Caki2 (cell line): Measurements from ENCODE around the gene SNPH. TPM values are rescaled to one million over a fixed set of nuclear protein-coding genes. Genes with fewer than 3 reads are reported as not detected.

Experiments
- DNase-seq: peaks from one replicate; pipeline ENCODE4 v3.0.0-alpha.2; 2015; ENCODE audit warnings: low read depth
- in situ Hi-C: cut with HindIII; loops from 2 replicates; pipeline ENCODE4 v1.10.0; 2016; ENCODE audit warnings: low sequenced_read_pairs, low pct_unique_long_range_greater_than_20kb, mixed read lengths
- total RNA-seq: library from RNA; depleted of rRNA; stranded (reverse); fragments of >200 nt; shearing (Covaris generic); gene quantifications from 2 replicates; pipeline ENCODE4 v1.2.3, GENCODE V29; 2014; ENCODE audit warnings: low replicate concordance

The SNPH gene
- total RNA-seq, 1 experiment from 2014 or later, result 14.5 TPM

DNA sequence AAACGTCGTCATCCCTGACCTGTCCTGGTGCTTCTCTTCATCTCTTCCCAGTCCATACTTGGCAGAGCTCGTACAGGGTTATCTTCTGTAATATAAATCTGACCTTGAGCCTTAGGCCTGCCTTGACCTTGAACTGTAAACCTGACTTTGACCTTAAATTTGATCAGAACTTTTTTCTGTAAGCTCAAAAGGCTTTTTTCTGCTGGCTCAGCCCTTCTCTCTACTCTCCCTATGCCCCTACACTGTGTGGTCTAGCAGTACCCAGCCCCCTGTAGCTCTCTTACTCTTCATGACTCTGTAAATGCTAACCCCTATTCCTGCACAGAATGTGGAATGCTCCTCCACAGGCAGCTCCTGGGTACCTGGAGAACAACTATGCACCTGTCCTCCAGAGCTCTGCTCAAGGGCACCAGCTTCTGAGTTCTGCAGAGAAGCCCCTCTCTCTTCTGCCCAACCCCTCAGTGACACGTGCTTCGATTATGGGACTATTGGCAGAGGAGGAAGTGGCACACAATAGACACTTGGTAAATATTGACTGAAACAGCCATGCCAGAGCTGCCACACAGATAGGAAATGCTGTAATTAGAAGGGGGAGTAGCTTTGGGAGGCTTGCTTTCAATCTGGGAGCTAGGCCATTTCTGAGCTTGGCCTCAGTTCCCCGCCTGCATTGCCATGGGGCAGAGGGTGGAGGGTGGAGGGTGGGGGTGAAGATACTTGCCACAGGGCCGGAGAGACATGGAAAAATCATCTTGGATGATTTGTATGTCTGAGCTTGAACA, 15.4 kb downstream of the SNPH start:
- in situ Hi-C loops, result no loop called here
- no peak for DNase-seq

DNA sequence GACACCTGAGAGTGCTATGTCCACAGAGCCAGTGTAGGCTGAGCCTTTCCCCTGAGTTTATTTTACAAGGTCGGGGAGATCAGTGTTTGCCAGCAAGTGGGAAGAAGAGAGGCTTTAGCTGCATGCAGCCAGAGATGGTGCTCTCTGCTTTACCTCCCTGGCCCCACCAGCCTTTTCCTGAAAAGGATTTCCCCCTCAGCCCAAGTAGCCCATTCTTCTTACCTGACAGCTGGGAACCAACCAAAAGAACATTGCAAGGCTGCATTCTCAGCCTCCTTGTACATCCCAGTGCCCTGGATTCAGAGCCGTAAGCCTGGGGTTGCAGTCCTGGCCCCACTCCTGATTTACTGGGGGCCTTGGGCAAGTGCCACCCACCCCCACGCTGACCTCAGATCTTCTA, 16.9 kb downstream of the SNPH start:
- in situ Hi-C loops, result no loop called here
- DNase-seq, result no peak

DNA sequence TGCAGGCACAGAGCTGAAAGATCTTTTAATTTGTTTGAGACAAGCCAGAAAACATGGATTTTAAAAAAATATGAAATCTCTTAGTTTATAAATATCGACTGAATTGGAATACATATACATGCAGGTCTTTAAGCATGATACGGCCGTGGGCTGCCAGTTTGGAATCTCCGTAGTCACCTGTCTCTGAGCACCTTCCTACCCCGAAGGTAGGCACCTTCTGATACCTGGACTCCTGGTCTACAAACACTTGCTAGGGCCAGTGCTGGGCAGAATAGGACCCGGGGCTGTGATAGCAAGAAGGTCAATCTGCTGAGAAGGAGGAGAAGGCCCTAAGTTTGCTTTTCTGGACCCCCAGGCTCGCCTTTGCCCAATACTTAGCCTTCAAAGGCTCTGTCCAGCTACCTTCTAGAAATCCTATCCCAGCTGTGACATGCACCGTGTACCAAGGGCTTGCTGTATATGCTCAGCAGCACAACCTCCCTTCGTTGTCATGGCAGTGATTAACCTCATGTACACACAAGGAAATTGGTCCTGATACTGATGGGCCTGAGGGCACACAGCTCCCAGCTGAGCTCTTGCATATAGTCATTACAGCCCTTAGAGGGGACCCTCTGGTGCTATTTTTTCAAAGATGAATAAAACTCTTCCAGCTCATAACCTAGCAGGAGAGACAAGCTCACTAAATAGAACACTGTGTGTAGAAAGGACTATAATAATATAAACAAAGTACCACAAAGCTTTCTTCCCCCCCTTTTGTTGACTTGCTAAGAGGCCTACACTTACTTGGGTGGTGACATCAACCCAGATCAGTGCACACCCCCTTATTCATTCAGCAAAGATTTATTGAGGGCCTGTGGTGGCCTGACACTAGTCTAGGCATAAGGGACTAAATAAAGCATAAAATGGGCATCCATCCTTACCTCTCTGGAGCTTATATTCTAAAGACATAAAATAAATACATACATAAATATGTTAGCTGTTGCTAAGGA, 17.7 kb downstream of the SNPH start:
- DNase-seq, result no peak
- in situ Hi-C loops, result no loop called here

DNA sequence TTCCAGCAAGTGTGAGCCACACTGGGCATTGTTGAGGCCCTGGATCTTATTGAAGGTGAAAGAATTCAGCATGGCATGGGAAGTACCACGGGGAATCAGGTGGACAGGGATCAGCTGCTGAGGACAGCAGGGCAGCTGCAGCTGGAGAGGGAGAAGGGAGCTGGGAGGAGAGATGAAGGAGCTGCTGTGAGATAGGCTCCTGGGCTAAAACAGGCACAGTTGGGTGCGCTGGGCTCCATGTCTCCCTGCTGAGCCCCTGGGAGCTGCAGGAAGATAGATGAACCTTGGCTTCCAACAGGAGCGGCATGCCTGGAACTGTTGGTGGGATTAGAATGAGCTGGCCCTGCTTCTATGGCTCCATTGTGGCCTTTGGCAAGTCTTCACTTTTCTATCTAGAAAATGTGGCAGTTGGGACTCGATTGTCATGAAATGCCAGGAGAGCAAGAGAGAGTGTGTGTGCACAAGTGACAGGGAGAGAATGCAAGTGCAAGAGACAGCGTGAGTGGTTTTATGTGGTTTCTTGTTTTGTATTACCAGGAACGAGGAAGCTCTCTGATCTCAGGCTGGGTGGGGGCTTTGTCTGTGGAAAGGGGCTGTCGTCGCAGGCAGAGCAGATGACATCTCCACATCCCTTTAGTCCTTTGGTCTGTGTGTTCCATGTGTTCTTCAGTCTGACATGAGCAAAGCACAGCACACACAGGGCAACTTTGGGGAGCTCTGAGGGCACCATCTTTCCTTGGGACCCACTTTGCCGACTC, 20.4 kb downstream of the SNPH start:
- in situ Hi-C loops, result no loop called here
- no peak for DNase-seq

DNA sequence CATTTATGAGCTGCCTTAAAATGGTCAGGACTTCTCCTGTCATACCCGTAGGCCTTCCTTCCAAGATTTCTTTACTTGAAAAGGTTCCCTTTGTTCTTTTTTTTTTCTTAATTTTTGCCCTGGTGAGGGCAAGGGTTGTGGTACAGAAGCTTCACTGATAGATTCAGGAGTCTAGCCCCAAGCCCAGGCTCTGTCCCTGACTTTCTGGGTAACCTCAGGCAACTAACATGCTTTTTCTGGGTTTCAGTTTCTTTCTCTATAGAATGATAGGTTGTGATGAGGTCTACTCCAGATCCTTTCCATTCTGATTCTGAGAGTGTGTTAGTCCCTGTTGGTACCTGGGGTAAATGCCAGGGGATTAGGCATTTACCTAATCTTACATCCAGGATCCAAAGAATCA, 21.2 kb downstream of the SNPH start:
- in situ Hi-C loops, result no loop called here
- DNase-seq, result no peak

DNA sequence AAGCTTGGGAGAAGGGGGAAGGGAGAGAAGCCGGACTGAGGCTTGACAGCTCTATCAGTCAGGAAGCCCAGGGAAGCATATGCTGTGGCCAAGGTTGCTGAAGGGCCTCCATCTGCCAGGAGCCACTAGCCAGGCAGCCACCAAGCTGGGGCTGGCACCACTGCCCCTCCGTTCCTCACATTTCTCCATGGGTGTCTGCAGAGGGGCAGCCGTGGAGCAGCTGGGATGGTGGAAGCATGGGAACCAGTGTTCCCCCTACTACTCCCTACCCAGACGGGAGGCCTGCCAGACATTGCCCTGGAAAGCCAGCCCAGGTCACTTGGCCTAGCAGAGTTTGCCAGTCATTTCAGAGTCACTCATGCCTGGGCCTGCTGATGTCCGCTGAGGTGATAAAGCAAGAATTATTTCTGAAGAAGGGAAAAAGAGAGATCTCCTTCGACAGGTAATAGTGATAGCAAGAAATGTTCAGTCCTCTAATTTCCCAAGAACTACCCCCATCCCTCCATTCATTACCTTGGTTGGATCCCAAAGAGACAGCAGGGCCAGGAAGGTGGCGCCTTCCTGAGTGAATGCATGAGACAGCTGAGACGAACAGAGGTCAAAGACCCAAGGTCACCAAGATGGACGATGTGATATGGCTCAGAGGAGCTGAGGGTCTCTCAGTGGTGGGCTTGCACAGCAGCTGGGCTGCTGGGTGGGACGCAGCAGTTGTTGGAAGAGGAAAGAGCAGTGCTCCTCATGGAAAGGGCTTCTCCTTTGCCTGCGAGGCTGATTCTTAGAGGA, 21.9 kb downstream of the SNPH start:
- in situ Hi-C loops, result no loop called here
- DNase-seq, result no peak

DNA sequence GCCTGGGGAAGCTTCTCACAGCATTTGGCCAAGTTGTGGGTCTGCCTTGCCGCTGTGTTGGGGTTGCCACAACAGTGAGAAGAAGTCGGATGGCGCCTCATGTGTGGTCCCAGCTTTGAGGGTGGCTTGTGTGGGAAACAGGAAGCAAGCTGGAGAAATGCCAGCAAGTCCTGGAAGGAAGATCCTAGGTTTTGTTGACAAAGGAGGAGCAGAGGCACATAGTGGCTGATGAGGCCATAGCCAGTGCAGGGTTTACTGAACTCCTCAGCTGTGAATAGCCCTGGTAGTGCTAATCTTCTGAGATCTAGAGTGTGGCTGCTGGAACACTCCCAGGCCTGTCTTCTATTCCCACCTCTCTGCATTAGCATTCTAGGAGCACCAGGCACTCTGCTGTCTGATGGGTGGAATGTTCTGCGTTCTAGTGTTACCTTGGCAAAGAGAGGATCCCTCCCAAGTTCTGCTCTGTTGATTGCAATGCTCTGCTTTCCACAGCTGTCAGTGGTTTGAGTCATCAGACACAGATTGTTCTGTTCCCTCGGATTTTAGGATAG, 25.2 kb downstream of the SNPH start:
- in situ Hi-C loops, result no loop called here
- DNase-seq, result no peak

DNA sequence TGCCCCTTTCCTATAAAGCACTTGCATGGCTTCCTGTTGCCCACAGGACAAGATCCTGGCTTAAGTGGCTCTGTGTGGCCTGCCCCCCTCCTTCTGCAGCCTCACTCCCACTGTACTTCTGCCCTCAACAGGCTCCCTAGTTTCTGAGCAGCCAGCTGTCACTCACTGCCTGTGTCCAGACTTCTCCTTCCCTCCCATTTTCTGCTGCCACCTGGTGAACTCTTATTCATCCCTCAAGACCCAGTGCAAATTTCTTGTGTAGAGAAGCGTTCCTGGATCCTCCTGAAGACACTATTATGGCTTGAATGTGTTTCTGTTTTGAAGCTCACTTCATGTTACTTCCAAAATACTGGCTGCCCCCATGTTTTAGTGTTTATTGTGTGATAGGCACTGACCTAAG, 26.5 kb downstream of the SNPH start:
- no peak for DNase-seq
- in situ Hi-C loops, result no loop called here

DNA sequence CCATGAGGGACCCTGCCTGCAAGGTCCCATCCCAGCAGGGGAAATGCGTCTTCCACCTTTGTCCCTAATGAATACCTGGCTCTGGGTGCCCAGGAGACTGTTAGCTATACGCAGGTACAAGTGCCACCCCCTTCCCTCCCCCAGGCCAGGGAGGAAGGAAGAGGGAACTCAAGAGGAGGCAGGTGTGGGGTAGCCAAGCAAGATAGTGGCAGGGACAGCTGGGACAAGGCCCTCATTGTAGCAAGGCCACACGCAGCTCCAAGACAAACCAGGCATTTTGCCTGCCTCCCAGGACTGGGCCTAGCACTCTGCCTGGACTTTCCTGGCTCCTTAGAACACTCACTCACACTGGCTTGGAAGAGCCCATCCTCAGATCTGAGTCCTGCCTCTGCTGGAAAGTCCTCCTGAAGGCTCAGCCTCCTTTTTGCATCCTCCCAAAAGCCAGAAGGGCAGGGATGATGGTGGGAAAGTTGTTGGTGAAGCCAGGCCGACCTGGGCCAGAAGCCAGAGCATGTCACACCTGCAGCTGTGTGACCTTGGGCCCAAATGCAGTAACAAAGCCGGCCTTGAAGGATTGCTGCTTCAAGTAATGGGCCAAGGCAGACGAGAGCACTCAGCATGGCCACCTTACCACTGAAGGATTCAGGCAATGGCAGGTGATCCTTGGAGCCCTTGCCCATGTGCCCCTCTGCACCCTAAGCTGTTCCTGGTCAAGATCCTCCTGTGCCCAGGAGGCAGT, 27.7 kb downstream of the SNPH start:
- no peak for DNase-seq
- in situ Hi-C loops, result no loop called here

DNA sequence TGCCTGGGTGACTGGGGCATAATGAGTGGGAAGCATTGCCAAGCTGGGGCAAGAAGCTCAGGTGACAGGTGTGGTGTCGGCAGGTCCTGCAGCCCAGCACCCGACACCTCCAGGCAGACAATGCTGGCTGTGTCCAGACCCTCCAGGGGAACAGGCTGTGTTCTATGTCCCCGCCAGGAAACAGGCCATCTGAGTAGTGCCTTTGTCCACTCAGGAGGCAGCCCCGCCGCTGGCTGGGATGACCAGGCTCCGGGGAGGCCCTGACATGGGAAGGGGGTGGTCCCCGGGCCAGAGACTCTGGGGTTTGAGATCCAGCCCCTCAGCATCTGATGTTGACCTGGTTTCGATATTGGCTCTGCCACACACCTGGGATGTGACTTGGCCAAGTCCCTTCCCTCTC, 28.4 kb downstream of the SNPH start:
- in situ Hi-C loops, result no loop called here
- DNase-seq, result no peak

DNA sequence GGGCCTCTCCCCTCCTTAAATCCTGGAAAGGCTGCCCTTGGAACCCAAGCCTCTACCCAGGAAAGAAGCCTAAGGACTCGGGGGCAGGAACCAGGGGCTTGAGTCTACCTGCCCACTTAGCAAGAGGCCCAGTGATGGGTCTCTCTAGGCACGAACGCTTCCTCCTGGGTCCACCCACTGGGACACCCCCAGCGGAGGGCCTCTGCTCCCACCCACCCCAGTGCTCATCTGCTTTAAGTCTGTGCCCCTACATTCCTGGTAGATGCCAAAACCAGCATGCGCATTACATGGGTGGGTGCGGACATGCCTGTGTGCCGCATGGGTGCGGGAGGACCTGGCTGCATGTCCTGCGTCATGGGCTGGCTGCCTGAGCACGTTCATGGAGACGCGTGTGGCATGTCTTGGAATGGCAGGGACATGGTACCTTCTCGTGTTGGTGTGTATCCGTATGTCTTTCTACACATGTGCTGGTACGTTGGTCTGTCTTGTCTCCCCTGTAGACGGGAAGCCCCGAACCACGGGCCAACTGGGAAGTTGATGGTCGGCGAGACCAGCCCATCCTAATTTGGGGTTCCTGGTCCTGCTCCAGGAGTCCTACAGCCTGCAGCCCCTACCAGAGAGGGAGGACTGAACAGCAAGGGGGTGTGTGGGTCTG, 29.3 kb downstream of the SNPH start:
- DNase-seq, result no peak
- in situ Hi-C loops, result no loop called here

DNA sequence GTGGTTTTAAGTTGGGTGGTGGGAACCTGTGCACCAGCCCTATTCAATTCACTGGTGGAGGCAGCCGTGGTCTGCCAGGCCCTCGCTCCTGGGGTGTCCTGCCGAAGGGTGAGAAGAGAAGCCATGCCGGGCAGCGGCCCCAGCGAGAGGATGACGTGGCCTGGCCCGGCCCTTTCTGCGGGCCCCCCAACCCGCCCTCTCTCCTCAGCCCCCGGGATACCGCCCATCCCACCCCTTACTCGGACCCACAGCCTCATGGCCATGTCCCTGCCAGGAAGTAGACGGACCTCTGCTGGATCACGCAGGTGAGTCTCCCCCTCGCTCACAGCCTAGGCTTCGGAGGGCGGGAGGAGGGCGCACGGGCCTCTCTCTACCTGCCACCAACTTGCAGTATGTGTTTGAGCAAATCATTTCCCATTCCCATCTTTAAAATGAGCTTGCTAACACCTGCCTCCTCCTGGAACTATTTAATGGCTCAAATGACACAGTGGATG, 30.1 kb downstream of the SNPH start:
- no peak for DNase-seq
- in situ Hi-C loops, result no loop called here

DNA sequence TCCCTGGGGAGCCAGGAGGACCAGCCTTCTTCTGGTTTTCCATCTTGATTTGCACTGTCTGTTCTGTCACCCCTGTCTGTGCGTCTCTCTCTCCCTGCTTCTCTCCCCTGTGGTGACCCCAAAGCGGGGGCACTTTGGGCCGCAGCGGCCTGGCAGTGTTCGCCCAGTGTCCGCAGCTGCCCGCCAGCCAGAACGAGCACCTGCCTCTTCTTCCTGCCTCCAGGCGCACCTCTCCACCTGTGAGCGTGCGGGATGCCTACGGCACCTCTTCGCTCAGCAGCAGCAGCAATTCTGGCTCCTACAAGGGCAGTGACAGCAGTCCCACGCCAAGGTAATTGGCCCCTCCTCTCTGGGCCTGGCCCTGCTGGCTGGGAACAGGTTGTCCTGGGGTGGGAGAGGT, 30.8 kb downstream of the SNPH start:
- DNase-seq, result no peak
- in situ Hi-C loops, result no loop called here

DNA sequence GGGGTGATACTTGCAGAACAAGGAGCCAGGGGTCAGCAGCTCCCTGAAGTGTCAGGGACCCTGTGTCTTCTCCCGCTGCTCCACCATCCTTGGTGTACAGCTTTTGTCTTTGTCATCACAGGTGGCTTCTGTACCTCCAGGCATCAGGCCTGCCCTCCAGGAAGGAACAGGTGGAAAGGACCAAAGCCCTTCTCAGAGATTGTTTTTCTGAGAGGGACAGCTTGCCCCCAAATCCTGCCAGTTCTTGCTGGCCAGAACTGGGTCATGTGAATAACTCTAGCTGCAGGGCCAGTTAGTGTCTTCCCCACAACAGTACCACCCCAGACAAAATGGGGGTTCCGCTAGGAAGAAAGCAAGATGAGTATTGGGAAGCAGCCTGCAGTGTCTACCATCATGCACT, 31.4 kb downstream of the SNPH start:
- in situ Hi-C loops, result no loop called here
- no peak for DNase-seq

DNA sequence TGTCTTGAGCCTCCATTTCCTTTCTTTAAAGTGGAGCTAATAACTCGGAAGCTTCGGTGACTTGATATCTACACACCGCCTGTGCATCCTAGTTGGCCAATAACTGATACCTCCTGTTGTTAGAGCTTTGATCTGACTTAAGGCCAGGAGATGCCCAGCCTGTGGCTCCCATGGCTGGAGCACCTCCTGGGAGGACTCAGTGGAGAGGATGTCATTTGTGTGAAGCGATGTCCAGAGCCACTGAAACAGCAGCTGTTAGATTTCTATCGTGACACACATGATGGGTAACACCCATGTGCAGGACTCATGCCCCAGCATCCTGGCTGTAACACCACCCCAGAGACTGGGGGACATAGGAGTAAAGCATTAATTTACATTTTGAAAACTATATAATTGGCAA, 32.1 kb downstream of the SNPH start:
- in situ Hi-C loops, result no loop called here
- DNase-seq, result no peak

DNA sequence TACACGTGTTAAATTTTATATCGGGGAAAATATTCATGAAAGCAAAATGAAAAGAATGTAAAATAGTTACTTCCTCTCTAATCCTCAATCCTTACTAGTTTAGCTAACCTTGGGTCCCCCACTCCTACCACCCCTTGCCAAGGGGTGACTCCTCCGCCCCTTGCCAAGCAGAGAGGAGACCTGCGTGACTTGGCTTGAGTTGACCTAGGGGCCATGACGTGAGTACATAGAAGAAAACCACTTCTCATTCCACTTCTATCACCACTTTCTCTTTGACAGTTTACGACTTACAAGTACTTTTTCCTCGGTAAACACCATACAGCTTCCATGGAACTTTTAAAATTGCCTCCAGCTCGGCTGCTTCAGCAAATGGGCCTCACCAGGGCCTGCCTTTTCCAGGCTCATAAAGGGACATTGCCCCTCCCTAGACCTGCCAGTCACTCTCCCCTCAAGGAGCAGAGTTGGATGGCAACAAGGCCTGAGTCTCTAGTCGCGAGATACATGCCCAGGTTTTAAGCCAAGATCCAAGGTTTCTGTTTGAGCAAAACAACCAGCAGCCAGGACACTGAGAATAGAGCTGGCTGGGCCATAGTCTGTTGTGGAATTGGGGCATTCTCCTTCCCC, 32.9 kb downstream of the SNPH start:
- in situ Hi-C loops, result no loop called here

More for the DNA sequence above, 32.9 kb downstream of the SNPH start:
- no peak for DNase-seq
